SK-N-SH (cell line): ENCODE data around the gene VEGFD. TPM values are rescaled to one million over a fixed set of nuclear protein-coding genes. Genes with fewer than 3 reads are reported as not detected.

Experiments used
- CTCF ChIA-PET: fragments of 300-600, 350-600 bp; formaldehyde crosslinking; extraction: SDS; loops from one replicate; lab custom pipeline; 2021; lab: Yijun Ruan, JAX
- POLR2A ChIA-PET: fragments of 350-600 bp; sonication (Branson Sonifier 250); formaldehyde crosslinking; extraction: SDS; loops from one replicate; lab custom pipeline; 2020; ENCODE audit warnings: antibody characterized with exemption, inconsistent platforms; lab: Yijun Ruan, JAX
- DNase-seq: peaks from one replicate; pipeline ENCODE4 v3.0.0; 2012
- H2AFZ ChIP-seq: fragments of 200-600 bp; sonication (generic); 2 replicates; pipeline ENCODE4 v1.8.1; 2016; ENCODE audit warnings: antibody characterized with exemption, mild to moderate bottlenecking, low read depth
- H3F3A ChIP-seq: fragments of 200-600 bp; sonication (generic); replicated peaks from 2 replicates; pipeline ENCODE3; 2016; ENCODE audit warnings: antibody characterized with exemption, mild to moderate bottlenecking; ENCODE audit not compliant: insufficient read depth
- H3K27ac ChIP-seq, 2 experiments: fragments of 200-500 bp in 1 of 2; fragments of 200-600 bp in 1 of 2; sonication (Bioruptor generic) in 1 of 2; sonication (generic), shearing (Covaris generic) in 1 of 2; 2 replicates each; pipeline versions ENCODE4 v1.5.1 to v1.6.1; 2014 to 2016; ENCODE audit warnings: low read depth in 2 of 2, inconsistent platforms in 1 of 2, low read length in 1 of 2, mild to moderate bottlenecking in 1 of 2, mixed read lengths in 1 of 2
- H3K27me3 ChIP-seq: fragments of 200-600 bp; sonication (generic), shearing (Covaris generic); 2 replicates; pipeline ENCODE4 v1.6.1; 2016; ENCODE audit warnings: mixed run types; ENCODE audit not compliant: insufficient read depth
- H3K36me3 ChIP-seq, 2 experiments: fragments of 200-500 bp in 1 of 2; fragments of 200-600 bp in 1 of 2; sonication (Bioruptor generic) in 1 of 2; sonication (generic) in 1 of 2; replicated peaks in 1 of 2; 2 replicates each; pipeline versions ENCODE3 to v1.5.1; 2014 to 2016; ENCODE audit warnings: low read length in 1 of 2, mild to moderate bottlenecking in 1 of 2; ENCODE audit not compliant: insufficient read depth in 2 of 2, control insufficient read depth in 1 of 2
- H3K4me1 ChIP-seq, 2 experiments: fragments of 200-500 bp in 1 of 2; fragments of 200-600 bp in 1 of 2; sonication (Bioruptor generic) in 1 of 2; sonication (generic), shearing (Covaris generic) in 1 of 2; 2 replicates each; pipeline versions ENCODE4 v1.5.1 to v1.6.1; 2014 to 2016; ENCODE audit warnings: low read depth in 1 of 2, low read length in 1 of 2, mixed run types in 1 of 2; ENCODE audit not compliant: insufficient read depth in 2 of 2, control insufficient read depth in 1 of 2
- H3K4me2 ChIP-seq: fragments of 200-600 bp; sonication (generic), shearing (Covaris generic); 2 replicates; pipeline ENCODE4 v1.6.1; 2017; ENCODE audit warnings: mixed run types
- H3K4me3 ChIP-seq, 2 experiments: fragments of 200-500 bp in 1 of 2; fragments of 200-600 bp in 1 of 2; sonication (Bioruptor generic) in 1 of 2; sonication (generic), shearing (Covaris generic) in 1 of 2; 2 replicates each; pipeline versions ENCODE4 v1.5.1 to v1.8.1; 2014 to 2016; ENCODE audit warnings: low read depth in 2 of 2, inconsistent platforms in 1 of 2, low read length in 1 of 2, mild to moderate bottlenecking in 1 of 2, mixed read lengths in 1 of 2, moderate library complexity in 1 of 2
- H3K79me2 ChIP-seq: fragments of 200-600 bp; sonication (generic); 2 replicates; pipeline ENCODE4 v1.8.1; 2017; ENCODE audit warnings: mild to moderate bottlenecking; ENCODE audit not compliant: insufficient read depth
- H3K9ac ChIP-seq: fragments of 200-600 bp; sonication (generic); 2 replicates; pipeline ENCODE4 v1.6.1; 2017; ENCODE audit warnings: mixed run types
- H3K9me2 ChIP-seq: fragments of 200-600 bp; sonication (generic); 2 replicates; pipeline ENCODE4 v1.6.1; 2017; ENCODE audit warnings: mixed run types
- H3K9me3 ChIP-seq: fragments of 200-600 bp; sonication (generic); 2 replicates; pipeline ENCODE4 v1.6.1; 2017; ENCODE audit warnings: mixed run types, mild to moderate bottlenecking, moderate library complexity
- H4K20me1 ChIP-seq: fragments of 200-600 bp; sonication (generic); 2 replicates; pipeline ENCODE4 v1.6.1; 2017; ENCODE audit warnings: mild to moderate bottlenecking, mixed run types; ENCODE audit not compliant: insufficient read depth
- CTCF ChIP-seq: fragments of 200-600 bp; sonication (generic); IDR thresholded peaks from 2 replicates; pipeline ENCODE4 v1.6.1; 2017; ENCODE audit warnings: antibody characterized with exemption, mild to moderate bottlenecking, moderate library complexity
- EP300 ChIP-seq, 2 experiments: IDR thresholded peaks; 2 replicates each; pipeline versions ENCODE4 v1.4.0 to v1.6.1; 2012; ENCODE audit warnings: borderline replicate concordance in 1 of 2, low read depth in 1 of 2, low read length in 1 of 2
- FOXJ3 ChIP-seq: sonication (generic); formaldehyde crosslinking; IDR thresholded peaks from 2 replicates; pipeline ENCODE4 v1.5.1; 2020; ENCODE audit warnings: mild to moderate bottlenecking, missing genetic modification reagents
- GABPA ChIP-seq: IDR thresholded peaks from 2 replicates; pipeline ENCODE4 v1.4.0; 2012; ENCODE audit warnings: low read depth, mild to moderate bottlenecking
- IRF3 ChIP-seq: fragments of 150-350 bp; IDR thresholded peaks from 2 replicates; pipeline ENCODE4 v1.6.1; 2016; ENCODE audit warnings: mild to moderate bottlenecking, low read depth, low read length
- PBX3 ChIP-seq: IDR thresholded peaks from 2 replicates; pipeline ENCODE4; 2012
- RAD21 ChIP-seq: IDR thresholded peaks from 2 replicates; pipeline ENCODE4 v1.6.1; 2012; ENCODE audit warnings: mild to moderate bottlenecking, low read length
- SMC3 ChIP-seq: IDR thresholded peaks from 2 replicates; pipeline ENCODE4 v1.6.1; 2012; ENCODE audit warnings: low read depth, low read length, improper control_type of control experiment
- USF1 ChIP-seq: IDR thresholded peaks from 2 replicates; pipeline ENCODE4 v1.4.0; 2012; ENCODE audit warnings: low read depth, borderline replicate concordance
- WGBS: methylation state at CpG from one replicate; pipeline ENCODE4 v1.1.6; 2017; ENCODE audit warnings: low lambda C conversion rate; 5-methylcytosine and 5-hydroxymethylcytosine counted together
- polyA plus RNA-seq, 3 experiments: library from polyadenylated mRNA; depleted of rRNA; stranded (reverse); fragments of >200 nt; gene quantifications; 2 replicates each; pipeline ENCODE4 v1.2.3, GENCODE V29; 2012

The VEGFD gene
- polyA plus RNA-seq, 1 of the 3 experiments (the other 2 are of a cell fraction): 5.3 TPM

GRCh38 chrX:15349046-15349445, 35.2 kb downstream of the VEGFD start:
- Histone ChIP-seq H4K20me1 (no peaks in the 10 kb centered on the region), H3K9me3 (no peaks in the 10 kb centered on the region), H3K79me2 (no peaks in the 10 kb centered on the region), H3K9me2 (no peaks in the 10 kb centered on the region), H3K4me1 (peaks cover 0 to 7% of the 10 kb centered on the region in 2 experiments; a peak in 2 of 4 replicates), H3K27me3 (peaks cover 4% of the 10 kb centered on the region; the same call in 1 of the 2 replicates), H3K36me3 (no peaks in the 10 kb centered on the region), H3K4me3 (no peak overlapping the region), H3K27ac (peak overlapping the region in 1 of 2 experiments; percentile 93; a peak in 2 of 4 replicates), H3K9ac (no peak overlapping the region), H2AFZ (no peak overlapping the region), H3F3A (no peaks in the 10 kb centered on the region), H3K4me2 (no peak overlapping the region)
- peak; percentile 62 for DNase-seq
- TF ChIP-seq CTCF (peak; percentile 75), USF1 (no peak), FOXJ3 (CRISPR knock-in tag) (no peak), RAD21 (peak; percentile 91), SMC3 (peak; percentile 87)
- 26% methylated on average over 2 of the region's 2 CpGs for WGBS
- CTCF ChIA-PET: interaction anchor here (0.5 to 6.6 kb wide), 34 partner anchors 10 to 1320 kb away, joined by 3 to 108 read pairs (median 4); partner anchors contain the start of genes PIGA and PIR
- POLR2A ChIA-PET: interaction anchor here (0.9 to 2.0 kb wide), 3 partner anchors 17 to 121 kb away, joined by 3 to 7 read pairs (median 3); no protein-coding TSS in a partner anchor

- Histone ChIP-seq H3K4me1 (peaks cover 0 to 10% of the 10 kb centered on the region in 2 experiments; a peak in 2 of 4 replicates), H3K79me2 (no peaks in the 10 kb centered on the region), H3F3A (no peaks in the 10 kb centered on the region), H4K20me1 (no peaks in the 10 kb centered on the region), H3K27me3 (peaks cover 6% of the 10 kb centered on the region; the same call in 1 of the 2 replicates), H2AFZ (no peak overlapping the region), H3K27ac (no peak overlapping the region), H3K36me3 (no peaks in the 10 kb centered on the region), H3K9ac (no peak overlapping the region), H3K4me2 (no peak overlapping the region), H3K9me2 (no peaks in the 10 kb centered on the region), H3K9me3 (no peaks in the 10 kb centered on the region), H3K4me3 (no peak overlapping the region)
- POLR2A ChIA-PET: no interaction called here
- TF ChIP-seq EP300 (IDR thresholded peaks at IDR 0.05; ENCODE audit: borderline replicate concordance in 1 of 2, low read depth in 1 of 2, low read length in 1 of 2): no peak
- TF ChIP-seq USF1: no peak
- no peak for TF ChIP-seq GABPA
- no peak for TF ChIP-seq PBX3
- no peak for TF ChIP-seq IRF3
- no peak for DNase-seq
- 75% methylated on average over 3 of the region's 3 CpGs for WGBS
- CTCF ChIA-PET: interaction anchor here (1.1 to 6.6 kb wide), 3 partner anchors 10 to 122 kb away, joined by 3 to 108 read pairs (median 4); no protein-coding TSS in a partner anchor
Observed at GRCh38 chrX:15345976-15346375, 38.2 kb downstream of the VEGFD start.
